ENCODE measurements around the gene SLC25A23.

Gene SLC25A23

DNA sequence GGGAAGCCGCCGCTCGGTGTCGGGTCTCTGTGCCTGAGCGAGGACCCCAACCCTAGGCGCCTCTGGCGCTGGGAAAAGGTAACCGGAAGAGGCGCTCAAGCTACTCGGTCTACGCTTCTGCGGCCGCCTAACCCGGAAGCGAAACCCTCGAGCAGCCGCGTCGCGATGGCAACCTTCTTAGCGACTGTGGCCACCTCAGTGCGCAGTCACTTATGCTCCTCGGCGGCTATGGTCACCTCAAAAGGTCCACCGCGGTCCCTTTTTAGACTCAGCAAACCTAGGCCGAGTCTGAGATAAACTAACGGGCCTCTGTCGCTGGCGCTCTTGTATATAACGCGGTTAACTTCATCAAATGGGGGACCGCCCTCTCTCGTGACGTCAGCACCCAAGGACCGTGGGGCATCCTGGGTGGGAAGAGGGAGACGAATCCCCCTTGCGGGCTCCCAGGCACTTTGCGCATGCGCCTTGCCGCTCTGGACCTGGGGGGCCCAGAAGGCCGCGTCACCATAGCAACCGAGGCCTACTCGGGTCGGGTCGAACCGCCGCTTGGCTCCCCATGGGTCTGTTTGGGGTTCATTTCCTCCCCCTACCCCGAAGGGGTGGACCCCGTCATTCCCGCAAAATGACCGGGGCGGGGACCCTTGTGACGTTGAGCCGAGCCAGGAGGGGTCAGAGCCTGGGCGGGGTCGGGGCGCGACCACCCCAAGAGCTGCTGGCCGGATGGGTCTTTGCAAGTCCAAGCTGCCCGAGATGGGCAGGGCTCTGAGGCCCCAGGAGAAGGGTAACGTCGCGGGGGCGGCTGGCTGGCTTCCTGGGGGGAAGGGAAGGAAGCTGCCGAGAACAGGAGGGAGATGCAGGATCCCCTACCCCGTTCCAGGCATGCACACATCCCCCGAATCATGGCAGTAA is 66.3 kb downstream of the SLC25A23 start, which contains the start of gene GTF2F1:
GTF2F1 (minus strand) TSS at position 91 of the 909 bp plus-strand sequence. CDS start 169 bp downstream, outside the sequence.
- peaks cover 20 to 34% of the 10 kb centered on the region in 2 experiments for H3K36me3 ChIP-seq (ENCODE audit: control insufficient read depth in 2 of 2, insufficient read depth in 1 of 2, low read length in 2 of 2)
- peaks cover 6% of the 10 kb centered on the region for H3K4me1 ChIP-seq (ENCODE audit: control insufficient read depth, insufficient read depth, low read length)
- ChIA-PET CTCF (interaction anchor here (0.6 to 2.2 kb wide), 2 partner anchors 19 to 1864 kb away, joined by 5 to 6 read pairs; no protein-coding TSS in a partner anchor), POLR2A (interaction anchor here (0.6 to 1.5 kb wide), 9 partner anchors 17 to 1648 kb away, joined by 3 to 9 read pairs (median 5); partner anchors contain the start of genes ALKBH7, CLPP and KHSRP)
- no peaks in the 10 kb centered on the region for H3K9me3 ChIP-seq (ENCODE audit: control insufficient read depth, insufficient read depth, low read depth, low read length)
- peak within 1 kb of the TSS; percentile 73 for H3K4me3 ChIP-seq (ENCODE audit: low read depth, low read length)
- peak within 1 kb of the TSS; percentile 52 for H3K27ac ChIP-seq (ENCODE audit: extremely low read depth, low read depth, low read length)
- TF ChIP-seq ZFP41 (tag by site-specific recombination; IDR thresholded peaks at IDR 0.05; ENCODE audit: borderline replicate concordance) (no peak), ZNF335 (tag by site-specific recombination; conservative IDR thresholded peaks at IDR 0.05) (peak; percentile 95), ZNF558 (tag by site-specific recombination; IDR thresholded peaks at IDR 0.05) (no peak), ZNF518A (tag by site-specific recombination; conservative IDR thresholded peaks at IDR 0.05; ENCODE audit: low read depth) (peak; percentile 87), WT1 (tag by site-specific recombination; IDR thresholded peaks at IDR 0.05) (no peak), ZNF529 (tag by site-specific recombination; IDR thresholded peaks at IDR 0.05; ENCODE audit: insufficient replicate concordance) (no peak), BCL11A (tag by site-specific recombination; IDR thresholded peaks at IDR 0.05; ENCODE audit: low read depth) (no peak), SP3 (tag by site-specific recombination; IDR thresholded peaks at IDR 0.05) (peak; percentile 72), ZNF561 (tag by site-specific recombination; IDR thresholded peaks at IDR 0.05; ENCODE audit: borderline replicate concordance) (0 out of 2 replicates have a peak, but pooled peaks have one; percentile 15), ATF2 (tag by site-specific recombination; IDR thresholded peaks at IDR 0.05; ENCODE audit: low read depth) (peak; percentile 94), ZNF704 (tag by site-specific recombination; IDR thresholded peaks at IDR 0.05) (no peak), ZNF707 (tag by site-specific recombination; IDR thresholded peaks at IDR 0.05) (no peak), ZSCAN5A (tag by site-specific recombination; IDR thresholded peaks at IDR 0.05) (no peak), ZNF157 (tag by site-specific recombination; IDR thresholded peaks at IDR 0.05) (no peak), ZSCAN23 (tag by site-specific recombination; IDR thresholded peaks at IDR 0.05) (no peak), ZNF175 (tag by site-specific recombination; IDR thresholded peaks at IDR 0.05) (no peak), GLI4 (tag by site-specific recombination; IDR thresholded peaks at IDR 0.05) (peak; percentile 78; the same call in 1 of the 2 replicates)
- TF ChIP-seq, protein P1, sequence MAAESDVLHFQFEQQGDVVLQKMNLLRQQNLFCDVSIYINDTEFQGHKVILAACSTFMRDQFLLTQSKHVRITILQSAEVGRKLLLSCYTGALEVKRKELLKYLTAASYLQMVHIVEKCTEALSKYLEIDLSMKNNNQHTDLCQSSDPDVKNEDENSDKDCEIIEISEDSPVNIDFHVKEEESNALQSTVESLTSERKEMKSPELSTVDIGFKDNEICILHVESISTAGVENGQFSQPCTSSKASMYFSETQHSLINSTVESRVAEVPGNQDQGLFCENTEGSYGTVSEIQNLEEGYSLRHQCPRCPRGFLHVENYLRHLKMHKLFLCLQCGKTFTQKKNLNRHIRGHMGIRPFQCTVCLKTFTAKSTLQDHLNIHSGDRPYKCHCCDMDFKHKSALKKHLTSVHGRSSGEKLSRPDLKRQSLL (tag by site-specific recombination; IDR thresholded peaks at IDR 0.05), result peak; percentile 67; the same call in 1 of the 2 replicates
- TF ChIP-seq, protein P2, sequence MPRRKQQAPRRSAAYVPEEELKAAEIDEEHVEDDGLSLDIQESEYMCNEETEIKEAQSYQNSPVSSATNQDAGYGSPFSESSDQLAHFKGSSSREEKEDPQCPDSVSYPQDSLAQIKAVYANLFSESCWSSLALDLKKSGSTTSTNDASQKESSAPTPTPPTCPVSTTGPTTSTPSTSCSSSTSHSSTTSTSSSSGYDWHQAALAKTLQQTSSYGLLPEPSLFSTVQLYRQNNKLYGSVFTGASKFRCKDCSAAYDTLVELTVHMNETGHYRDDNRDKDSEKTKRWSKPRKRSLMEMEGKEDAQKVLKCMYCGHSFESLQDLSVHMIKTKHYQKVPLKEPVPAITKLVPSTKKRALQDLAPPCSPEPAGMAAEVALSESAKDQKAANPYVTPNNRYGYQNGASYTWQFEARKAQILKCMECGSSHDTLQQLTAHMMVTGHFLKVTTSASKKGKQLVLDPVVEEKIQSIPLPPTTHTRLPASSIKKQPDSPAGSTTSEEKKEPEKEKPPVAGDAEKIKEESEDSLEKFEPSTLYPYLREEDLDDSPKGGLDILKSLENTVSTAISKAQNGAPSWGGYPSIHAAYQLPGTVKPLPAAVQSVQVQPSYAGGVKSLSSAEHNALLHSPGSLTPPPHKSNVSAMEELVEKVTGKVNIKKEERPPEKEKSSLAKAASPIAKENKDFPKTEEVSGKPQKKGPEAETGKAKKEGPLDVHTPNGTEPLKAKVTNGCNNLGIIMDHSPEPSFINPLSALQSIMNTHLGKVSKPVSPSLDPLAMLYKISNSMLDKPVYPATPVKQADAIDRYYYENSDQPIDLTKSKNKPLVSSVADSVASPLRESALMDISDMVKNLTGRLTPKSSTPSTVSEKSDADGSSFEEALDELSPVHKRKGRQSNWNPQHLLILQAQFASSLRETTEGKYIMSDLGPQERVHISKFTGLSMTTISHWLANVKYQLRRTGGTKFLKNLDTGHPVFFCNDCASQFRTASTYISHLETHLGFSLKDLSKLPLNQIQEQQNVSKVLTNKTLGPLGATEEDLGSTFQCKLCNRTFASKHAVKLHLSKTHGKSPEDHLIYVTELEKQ (tag by site-specific recombination; IDR thresholded peaks at IDR 0.05; ENCODE audit: borderline replicate concordance), result no peak
- TF ChIP-seq, protein P3, sequence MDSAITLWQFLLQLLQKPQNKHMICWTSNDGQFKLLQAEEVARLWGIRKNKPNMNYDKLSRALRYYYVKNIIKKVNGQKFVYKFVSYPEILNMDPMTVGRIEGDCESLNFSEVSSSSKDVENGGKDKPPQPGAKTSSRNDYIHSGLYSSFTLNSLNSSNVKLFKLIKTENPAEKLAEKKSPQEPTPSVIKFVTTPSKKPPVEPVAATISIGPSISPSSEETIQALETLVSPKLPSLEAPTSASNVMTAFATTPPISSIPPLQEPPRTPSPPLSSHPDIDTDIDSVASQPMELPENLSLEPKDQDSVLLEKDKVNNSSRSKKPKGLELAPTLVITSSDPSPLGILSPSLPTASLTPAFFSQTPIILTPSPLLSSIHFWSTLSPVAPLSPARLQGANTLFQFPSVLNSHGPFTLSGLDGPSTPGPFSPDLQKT (IDR thresholded peaks at IDR 0.05; ENCODE audit: borderline replicate concordance, low read depth, low read length), result no peak

Measured in HEK293 (cell line).